CD8-positive, alpha-beta memory T cell (primary cell): ENCODE data around the gene RDX. TPM values are rescaled to one million over a fixed set of nuclear protein-coding genes. Genes with fewer than 3 reads are reported as not detected.

Experiments used
- polyA plus RNA-seq: library from polyadenylated mRNA; unstranded; fragments of 300-500 nt; fragmentation: Illumina TruSeq; gene quantifications from one replicate; pipeline ENCODE4 v1.2.3, GENCODE V29; 2021
- total RNA-seq, 2 experiments: library from RNA; stranded (reverse); gene quantifications; one replicate each; pipeline ENCODE4 v1.2.3, GENCODE V29; 2021

Gene RDX
- total and polyA plus RNA-seq, 3 experiments from 2014 or later: 17.2 to 63.6 (median 58.5) TPM

Other genes starting within 250 kb of the RDX start
- gene ZC3H12C, start 203.2 kb downstream of the RDX start, total RNA-seq: 1 to 10 TPM; 1.5 to 1.9 TPM
- gene ZC3H12C, start 203.2 kb downstream of the RDX start, polyA plus RNA-seq: not detected
- 10 to 100 TPM; 13.8 to 14.4 TPM for gene FDX1, start 133.3 kb upstream of the RDX start, total RNA-seq
- 19.0 TPM for gene FDX1, start 133.3 kb upstream of the RDX start, polyA plus RNA-seq